ENCODE results near the gene TCERG1L.
"Not testable (repeated sequence)": the region's sequence is repeated elsewhere in the genome, so short reads cannot be mapped to it uniquely, and the experiment has no call there.

Gene TCERG1L

GRCh38 chr10:131141645-131142516 is 169.6 kb downstream of the TCERG1L start:
- no peak for DNase-seq

DNA sequence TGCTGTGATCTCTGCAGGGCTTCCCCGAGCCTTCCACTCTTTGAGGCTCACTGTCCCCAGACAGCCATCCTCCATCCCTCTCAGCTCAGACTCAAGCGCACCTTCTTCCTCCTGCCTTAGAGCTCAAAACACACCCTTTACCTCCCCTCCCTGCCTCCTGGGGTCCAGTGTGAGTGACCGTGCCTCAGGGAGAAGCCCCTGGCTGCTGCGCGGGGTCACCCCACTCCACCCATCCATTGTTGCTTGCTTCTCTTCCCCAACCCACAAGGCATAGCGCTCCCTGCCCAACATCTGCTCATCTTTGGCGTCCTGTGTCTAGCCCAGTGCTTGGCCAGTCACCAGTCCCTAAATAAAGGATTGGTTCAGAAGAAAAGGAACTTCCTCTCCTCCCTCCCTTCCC is 170.3 kb downstream of the TCERG1L start:
- DNase-seq: no peak

GRCh38 chr10:131140606-131141005 is 170.9 kb downstream of the TCERG1L start:
- no peak for DNase-seq

- no peak for DNase-seq
These were observed 174.3 kb downstream of the TCERG1L start for GRCh38 chr10:131137223-131137622.

- not testable (repeated sequence) for DNase-seq
These were observed 175.2 kb downstream of the TCERG1L start for GRCh38 chr10:131136336-131136735.

DNA sequence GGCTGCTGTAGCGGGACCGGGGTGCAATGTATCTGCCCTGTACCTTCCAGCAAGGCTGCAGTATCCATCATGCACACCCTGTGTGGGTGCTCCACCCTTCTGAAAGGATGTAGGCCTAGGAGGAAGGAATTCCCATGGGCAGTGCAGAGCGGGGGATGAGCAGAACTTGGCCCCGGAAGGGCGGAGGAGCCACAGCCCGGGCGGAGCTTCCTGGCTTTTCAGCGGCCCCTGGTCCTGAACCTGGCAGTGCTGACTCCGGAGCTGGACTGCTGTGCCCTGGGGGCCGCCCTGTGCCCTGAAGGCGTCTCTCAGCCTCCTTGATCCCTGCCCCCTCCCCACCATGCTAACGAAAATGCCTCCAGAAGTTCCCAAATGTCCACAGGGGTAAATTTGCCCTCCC is 175.8 kb downstream of the TCERG1L start:
- no peak for DNase-seq

GRCh38 chr10:131134651-131135050 is 176.9 kb downstream of the TCERG1L start:
- DNase-seq: no peak

DNA sequence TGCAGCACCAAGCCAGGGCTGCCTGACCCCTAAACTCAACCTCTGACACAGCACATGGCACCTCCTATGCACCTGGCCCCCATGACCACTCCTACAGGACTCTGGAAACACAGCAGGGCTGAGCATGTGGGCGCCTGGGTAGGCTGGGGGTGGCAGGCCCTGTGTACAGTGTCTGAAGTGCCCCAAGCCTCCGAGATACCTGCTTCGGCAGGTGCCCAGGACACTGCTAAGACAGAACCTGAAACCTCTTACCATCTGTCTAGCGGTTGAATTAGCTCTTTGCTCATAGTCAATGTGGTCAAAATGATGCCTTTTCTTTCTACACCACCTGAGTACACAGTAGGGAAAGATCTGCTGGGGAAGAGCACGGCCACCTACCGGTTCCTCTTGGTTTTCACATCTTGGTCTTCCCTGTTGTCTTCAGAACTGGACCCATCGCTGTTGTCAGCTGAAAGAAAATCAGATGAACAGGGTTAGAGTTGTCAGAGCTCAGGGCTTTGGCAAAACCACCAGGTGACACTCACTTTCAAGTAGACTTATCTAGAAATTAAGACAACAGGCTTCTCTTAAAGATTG is 177.4 kb downstream of the TCERG1L start:
- DNase-seq: no peak

- DNase-seq: no peak
These were observed 178.8 kb downstream of the TCERG1L start for GRCh38 chr10:131132681-131133080.

- DNase-seq: no peak
These were observed 179.6 kb downstream of the TCERG1L start for GRCh38 chr10:131131726-131132591.

- peak in 1 of 3 donors; percentile 3 for DNase-seq
These were observed 181.5 kb downstream of the TCERG1L start for GRCh38 chr10:131130025-131130424.

DNA sequence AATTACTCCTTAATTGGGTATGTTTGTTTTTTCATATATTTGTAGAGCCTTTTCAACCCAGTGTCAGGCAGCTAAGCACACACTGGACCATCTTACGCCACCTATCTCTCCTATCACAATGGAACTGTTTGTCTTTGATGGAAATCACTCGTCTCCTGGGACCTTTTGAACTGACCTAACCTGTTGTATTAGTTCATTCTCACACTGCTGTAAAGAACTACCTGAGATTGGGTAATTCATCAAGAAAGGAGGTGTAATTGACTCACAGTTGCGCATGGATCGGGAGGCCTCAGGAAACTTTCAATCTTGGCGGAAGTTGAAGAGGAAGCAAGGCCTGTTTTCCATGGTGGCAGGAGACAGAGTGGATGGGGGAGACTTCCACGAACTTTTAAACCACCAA is 182.0 kb downstream of the TCERG1L start:
- DNase-seq: no peak

GRCh38 chr10:131128731-131129130 is 182.8 kb downstream of the TCERG1L start:
- DNase-seq: no peak

- no peak for DNase-seq
These were observed 183.9 kb downstream of the TCERG1L start for GRCh38 chr10:131127610-131128009.

DNA sequence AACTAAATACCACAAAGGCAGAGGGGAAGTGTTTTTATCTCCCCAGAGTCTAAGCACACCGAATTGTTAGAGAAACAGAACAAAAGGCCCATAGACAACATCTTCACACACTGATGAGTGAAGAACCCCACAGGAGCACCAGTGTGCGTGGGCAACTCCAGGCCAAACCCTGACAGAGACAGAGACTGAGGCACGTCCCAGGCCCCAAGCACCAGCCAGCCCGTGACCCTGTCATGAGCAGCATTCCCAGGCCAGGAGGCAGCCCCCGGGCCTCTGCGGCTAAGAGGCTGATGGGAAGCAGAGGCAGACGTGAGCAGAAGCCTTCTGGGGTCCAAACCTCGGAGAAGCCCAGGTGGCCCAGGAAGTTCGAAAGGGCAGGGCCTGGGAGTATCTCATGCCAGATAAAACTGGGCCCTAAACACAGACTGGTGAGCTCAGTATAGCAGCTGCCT is 184.4 kb downstream of the TCERG1L start:
- no peak for DNase-seq

GRCh38 chr10:131126321-131127137 is 185.0 kb downstream of the TCERG1L start:
- no peak for DNase-seq

GRCh38 chr10:131125511-131126225 is 185.9 kb downstream of the TCERG1L start:
- no peak for DNase-seq

DNA sequence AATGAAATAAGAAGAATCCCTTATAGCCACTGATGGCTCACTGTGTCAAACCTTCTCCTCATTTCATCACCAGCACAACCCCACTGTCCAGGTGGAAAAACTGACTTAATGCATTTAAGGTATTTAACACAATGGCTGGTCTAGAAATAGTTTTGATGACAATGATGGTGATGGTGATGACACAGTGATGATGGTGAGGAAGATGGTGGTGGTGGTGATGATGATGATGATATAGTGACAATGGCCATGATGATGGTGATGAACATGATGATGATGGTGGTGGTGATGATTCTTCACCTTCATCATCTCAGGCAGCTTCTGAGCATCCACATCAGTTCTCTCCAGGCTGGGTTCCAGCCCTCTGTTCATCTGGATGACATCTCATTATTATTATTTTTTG is 186.6 kb downstream of the TCERG1L start:
- DNase-seq: no peak

- no peak for DNase-seq
These were observed 188.0 kb downstream of the TCERG1L start for GRCh38 chr10:131123496-131123895.

GRCh38 chr10:131121511-131122035 is 189.9 kb downstream of the TCERG1L start:
- no peak for DNase-seq

DNA sequence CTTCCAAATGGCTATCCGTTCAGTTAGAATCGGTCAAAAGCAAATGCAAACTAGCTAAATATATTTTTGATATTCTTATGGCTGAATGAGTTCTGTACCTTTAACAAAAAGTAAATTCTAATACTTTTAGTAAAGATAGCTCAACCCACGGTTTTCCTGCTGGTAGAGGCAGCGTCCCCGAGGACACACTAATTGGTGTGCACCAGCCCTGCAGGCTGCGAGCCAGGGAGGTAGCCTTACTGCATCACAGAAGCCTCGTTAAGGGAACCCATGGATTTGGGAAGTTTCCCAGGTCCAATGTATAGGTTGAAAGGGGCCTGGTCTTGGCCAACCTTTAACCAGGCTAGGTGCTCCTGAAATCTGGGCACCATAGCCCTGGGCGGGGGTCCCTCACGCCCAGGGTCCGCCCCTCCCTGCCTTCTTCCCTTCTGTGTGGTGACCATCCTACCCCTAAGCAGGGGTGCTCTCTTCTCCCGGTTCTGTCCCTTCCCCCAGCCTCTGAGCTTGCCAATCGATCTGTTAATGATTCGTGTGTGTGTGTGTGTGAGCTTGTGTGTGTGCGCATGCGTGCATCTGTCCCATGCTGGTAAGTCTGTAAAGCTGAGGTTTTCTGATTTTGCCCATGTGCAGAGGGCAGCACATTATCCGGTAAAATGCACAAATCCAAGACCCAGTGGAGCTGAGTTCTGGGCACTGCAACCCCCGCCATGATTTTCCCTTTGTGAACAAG is 191.7 kb downstream of the TCERG1L start:
- no peak for DNase-seq
